Fibroblast of pulmonary artery (primary cell): ENCODE data around the gene TNNC2.

ENCODE experiments used
- DNase-seq: peaks from one replicate; pipeline ENCODE4 v3.0.0-alpha.2; 2010; ENCODE audit warnings: low read depth
- H3K4me3 ChIP-seq: replicated peaks from 2 replicates; pipeline ENCODE4 v1.5.1; 2011; ENCODE audit warnings: low read depth, mild to moderate bottlenecking, control low read depth, low read length, moderate library complexity
- CTCF ChIP-seq: IDR thresholded peaks from 2 replicates; pipeline ENCODE4 v1.5.1; 2011; ENCODE audit warnings: mild to moderate bottlenecking, control low read depth, low read length, inconsistent platforms; ENCODE audit errors: missing control alignments

The TNNC2 gene

GRCh38 chr20:45857114-45857881 is 30.2 kb upstream of the TNNC2 start, which contains the start of the genes ACOT8 and ZSWIM3:
Gene ACOT8 (minus strand): TSS chr20:45857392. CDS start chr20:45857315, 77 bp downstream.
Gene ZSWIM3 (plus strand): TSS chr20:45857614. CDS start chr20:45857826, 212 bp downstream.
- no peak for TF ChIP-seq CTCF
- peak within 1 kb of the TSS; percentile 73 for H3K4me3 ChIP-seq
- DNase-seq: peak; percentile 100

GRCh38 chr20:45853484-45853883 is 26.4 kb upstream of the TNNC2 start:
- no peak overlapping the region for H3K4me3 ChIP-seq
- TF ChIP-seq CTCF: no peak
- no peak for DNase-seq

GRCh38 chr20:45852326-45852725 is 25.2 kb upstream of the TNNC2 start:
- no peak for TF ChIP-seq CTCF
- H3K4me3 ChIP-seq: no peak overlapping the region
- DNase-seq: no peak

GRCh38 chr20:45851501-45851900 is 24.4 kb upstream of the TNNC2 start:
- H3K4me3 ChIP-seq: no peak overlapping the region
- DNase-seq: no peak
- TF ChIP-seq CTCF: no peak

GRCh38 chr20:45850926-45851325 is 23.8 kb upstream of the TNNC2 start:
- no peak overlapping the region for H3K4me3 ChIP-seq
- DNase-seq: no peak
- no peak for TF ChIP-seq CTCF

GRCh38 chr20:45850238-45850637 is 23.1 kb upstream of the TNNC2 start:
- DNase-seq: no peak
- no peak for TF ChIP-seq CTCF
- no peak overlapping the region for H3K4me3 ChIP-seq
